H7 (cell line): ENCODE measurements around the gene SORBS2. TPM values are rescaled to one million over a fixed set of nuclear protein-coding genes. Genes with fewer than 3 reads are reported as not detected.

Experiments
- DNase-seq: peaks from one replicate; pipeline ENCODE4 v3.0.0; 2012
- H3K27me3 ChIP-seq: 2 replicates; pipeline ENCODE4 v1.6.0; 2011; ENCODE audit warnings: mild to moderate bottlenecking, low read length; ENCODE audit not compliant: control insufficient read depth, insufficient read depth
- H3K36me3 ChIP-seq: replicated peaks from 2 replicates; pipeline ENCODE4 v1.5.1; 2011; ENCODE audit warnings: low read length; ENCODE audit not compliant: control insufficient read depth, insufficient read depth
- H3K4me3 ChIP-seq: 2 replicates; pipeline ENCODE4 v1.5.1; 2011; ENCODE audit warnings: low read depth, mild to moderate bottlenecking, control low read depth, low read length, moderate library complexity; ENCODE audit not compliant: insufficient read depth
- total RNA-seq: library from RNA; depleted of rRNA; stranded (reverse); fragments of >200 nt; shearing (Covaris generic); gene quantifications from 2 replicates; pipeline ENCODE4 v1.2.3, GENCODE V29; 2014

The SORBS2 gene
- total RNA-seq, 1 experiment from 2014 or later, result 6.8 TPM

GRCh38 chr4:185838514-185839193 lies 26.7 kb upstream of the SORBS2 start:
- Histone ChIP-seq H3K4me3 (no peak overlapping the region), H3K36me3 (no peaks in the 10 kb centered on the region), H3K27me3 (no peaks in the 10 kb centered on the region)
- no peak for DNase-seq

GRCh38 chr4:185838104-185838452 lies 26.1 kb upstream of the SORBS2 start:
- Histone ChIP-seq H3K4me3 (no peak overlapping the region), H3K27me3 (no peaks in the 10 kb centered on the region), H3K36me3 (no peaks in the 10 kb centered on the region)
- DNase-seq, result no peak

- H3K27me3 ChIP-seq, result no peaks in the 10 kb centered on the region
- DNase-seq, result no peak
- no peak overlapping the region for H3K4me3 ChIP-seq
- no peaks in the 10 kb centered on the region for H3K36me3 ChIP-seq
These were observed 25.6 kb upstream of the SORBS2 start for GRCh38 chr4:185837415-185838103.

- Histone ChIP-seq H3K27me3 (no peaks in the 10 kb centered on the region), H3K36me3 (no peaks in the 10 kb centered on the region), H3K4me3 (no peak overlapping the region)
- DNase-seq, result no peak
These were observed 24.5 kb upstream of the SORBS2 start for GRCh38 chr4:185836241-185837084.

GRCh38 chr4:185835814-185836213 lies 23.8 kb upstream of the SORBS2 start:
- no peak for DNase-seq
- Histone ChIP-seq H3K4me3 (no peak overlapping the region), H3K27me3 (no peaks in the 10 kb centered on the region), H3K36me3 (no peaks in the 10 kb centered on the region)

- Histone ChIP-seq H3K4me3 (no peak overlapping the region), H3K27me3 (no peaks in the 10 kb centered on the region), H3K36me3 (no peaks in the 10 kb centered on the region)
- no peak for DNase-seq
These were observed 23.3 kb upstream of the SORBS2 start for GRCh38 chr4:185835336-185835735.

GRCh38 chr4:185834778-185835177 lies 22.8 kb upstream of the SORBS2 start:
- no peak for DNase-seq
- H3K4me3 ChIP-seq, result no peak overlapping the region
- H3K27me3 ChIP-seq, result no peaks in the 10 kb centered on the region
- no peaks in the 10 kb centered on the region for H3K36me3 ChIP-seq

GRCh38 chr4:185834088-185834487 lies 22.1 kb upstream of the SORBS2 start:
- no peak overlapping the region for H3K4me3 ChIP-seq
- no peaks in the 10 kb centered on the region for H3K27me3 ChIP-seq
- H3K36me3 ChIP-seq, result no peaks in the 10 kb centered on the region
- DNase-seq, result no peak

- DNase-seq, result no peak
- Histone ChIP-seq H3K27me3 (no peaks in the 10 kb centered on the region), H3K36me3 (no peaks in the 10 kb centered on the region), H3K4me3 (no peak overlapping the region)
These were observed 21.1 kb upstream of the SORBS2 start for GRCh38 chr4:185833055-185833598.

GRCh38 chr4:185831125-185831815 lies 19.3 kb upstream of the SORBS2 start:
- H3K4me3 ChIP-seq, result no peak overlapping the region
- no peak for DNase-seq
- no peaks in the 10 kb centered on the region for H3K27me3 ChIP-seq
- no peaks in the 10 kb centered on the region for H3K36me3 ChIP-seq

- Histone ChIP-seq H3K27me3 (no peaks in the 10 kb centered on the region), H3K4me3 (no peak overlapping the region)
- DNase-seq, result no peak
These were observed 18.4 kb upstream of the SORBS2 start for GRCh38 chr4:185830263-185830994.

GRCh38 chr4:185826381-185826780 lies 14.4 kb upstream of the SORBS2 start:
- DNase-seq, result no peak
- no peaks in the 10 kb centered on the region for H3K36me3 ChIP-seq
- no peak overlapping the region for H3K4me3 ChIP-seq
- H3K27me3 ChIP-seq, result no peaks in the 10 kb centered on the region

More at GRCh38 chr4:185830263-185830994, 18.4 kb upstream of the SORBS2 start:
- no peaks in the 10 kb centered on the region for H3K36me3 ChIP-seq

GRCh38 chr4:185825737-185826136 lies 13.7 kb upstream of the SORBS2 start:
- H3K36me3 ChIP-seq, result no peaks in the 10 kb centered on the region
- DNase-seq, result no peak
- H3K27me3 ChIP-seq, result no peaks in the 10 kb centered on the region
- no peak overlapping the region for H3K4me3 ChIP-seq

GRCh38 chr4:185822791-185823190 lies 10.8 kb upstream of the SORBS2 start:
- no peaks in the 10 kb centered on the region for H3K36me3 ChIP-seq
- H3K4me3 ChIP-seq, result no peak overlapping the region
- H3K27me3 ChIP-seq, result no peaks in the 10 kb centered on the region
- no peak for DNase-seq
